Endothelial cell (in vitro differentiated cells): ENCODE measurements around the gene ARPP21. TPM values are rescaled to one million over a fixed set of nuclear protein-coding genes. Genes with fewer than 3 reads are reported as not detected.

Experiments used
- DNase-seq: peaks from one replicate; pipeline ENCODE4 v3.0.0; 2021; ENCODE audit warnings: low spot score
- H3K27ac Mint-ChIP-seq: one replicate; pipeline ENCODE4 v1.8.0; 2021; ENCODE audit warnings: mixed read lengths, inconsistent platforms; ENCODE audit not compliant: unreplicated experiment
- H3K27me3 Mint-ChIP-seq: one replicate; pipeline ENCODE4 v1.8.0; 2021; ENCODE audit warnings: mild to moderate bottlenecking, moderate library complexity, mixed read lengths, inconsistent platforms; ENCODE audit not compliant: unreplicated experiment
- H3K36me3 Mint-ChIP-seq: one replicate; pipeline ENCODE4 v1.8.0; 2021; ENCODE audit warnings: mild to moderate bottlenecking, low read depth, mixed read lengths, inconsistent platforms; ENCODE audit not compliant: unreplicated experiment
- H3K4me1 Mint-ChIP-seq: one replicate; pipeline ENCODE4 v1.8.0; 2021; ENCODE audit warnings: mild to moderate bottlenecking, mixed read lengths, inconsistent platforms; ENCODE audit not compliant: unreplicated experiment
- H3K4me3 Mint-ChIP-seq: one replicate; pipeline ENCODE4 v1.8.0; 2021; ENCODE audit warnings: mild to moderate bottlenecking, mixed read lengths, inconsistent platforms; ENCODE audit not compliant: unreplicated experiment
- H3K9me3 Mint-ChIP-seq: one replicate; pipeline ENCODE4 v1.8.0; 2021; ENCODE audit warnings: mixed read lengths, inconsistent platforms; ENCODE audit not compliant: unreplicated experiment
- CTCF ChIP-seq: fragments of 200-600 bp; sonication (generic); IDR thresholded peaks from one replicate; pipeline ENCODE4 v1.5.0; 2021; ENCODE audit warnings: antibody characterized with exemption; ENCODE audit not compliant: unreplicated experiment
- total RNA-seq: library from RNA; stranded (reverse); fragmentation: NEBNext Ultra II Directional; extraction: Animal tissue kit (Norgen Biotek cat#: 25700); gene quantifications from one replicate; pipeline ENCODE4 v1.2.1, GENCODE V29; 2021; ENCODE audit not compliant: unreplicated experiment

ARPP21 gene
- total RNA-seq, 1 donor from 2014 or later: not detected

DNA sequence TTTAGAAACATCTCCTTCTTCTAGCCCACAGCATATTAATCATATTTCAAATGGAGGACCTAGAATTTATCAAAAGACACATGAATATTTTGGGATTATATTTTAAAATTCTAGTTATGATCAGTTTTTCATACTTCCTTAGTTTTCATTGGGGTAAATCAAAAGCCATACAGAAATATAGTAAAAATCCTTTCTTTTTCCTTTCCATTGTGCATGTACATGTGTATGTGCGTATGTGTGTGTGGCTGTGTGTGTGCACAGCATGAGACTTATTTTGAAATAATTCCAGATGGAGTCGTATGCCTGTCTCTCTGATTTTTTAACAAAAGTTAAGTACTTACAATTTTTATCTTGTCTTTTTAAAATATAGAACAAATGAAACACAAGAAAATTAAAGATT, 94.5 kb downstream of the ARPP21 start:
- no peak for DNase-seq
- no peak overlapping the region for H3K27ac Mint-ChIP-seq
- no peaks in the 10 kb centered on the region for H3K36me3 Mint-ChIP-seq
- H3K9me3 Mint-ChIP-seq: no peaks in the 10 kb centered on the region
- H3K27me3 Mint-ChIP-seq: no peaks in the 10 kb centered on the region
- H3K4me1 Mint-ChIP-seq: no peaks in the 10 kb centered on the region
- no peak for TF ChIP-seq CTCF
- H3K4me3 Mint-ChIP-seq: no peak overlapping the region

DNA sequence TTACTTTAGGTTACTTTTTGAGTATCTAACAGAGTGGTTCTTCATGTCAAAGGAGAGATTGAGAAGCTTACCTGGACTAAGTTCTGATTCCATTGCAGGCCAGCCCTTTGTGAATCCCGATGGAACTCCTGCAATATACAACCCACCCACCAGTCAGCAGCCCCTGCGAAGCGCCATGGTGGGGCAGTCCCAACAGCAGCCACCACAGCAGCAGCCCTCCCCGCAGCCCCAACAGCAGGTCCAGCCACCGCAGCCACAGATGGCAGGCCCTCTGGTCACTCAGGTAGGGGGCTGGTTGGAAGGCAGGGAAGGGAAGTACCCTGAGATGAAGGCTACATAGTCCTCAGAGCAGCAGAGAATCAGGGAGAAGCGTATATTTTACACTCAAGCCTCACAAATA, 97.8 kb downstream of the ARPP21 start:
- Mint-ChIP-seq H3K9me3 (no peaks in the 10 kb centered on the region), H3K27me3 (no peaks in the 10 kb centered on the region), H3K36me3 (no peaks in the 10 kb centered on the region), H3K4me1 (no peaks in the 10 kb centered on the region), H3K27ac (no peak overlapping the region), H3K4me3 (no peak overlapping the region)
- DNase-seq: no peak
- no peak for TF ChIP-seq CTCF

DNA sequence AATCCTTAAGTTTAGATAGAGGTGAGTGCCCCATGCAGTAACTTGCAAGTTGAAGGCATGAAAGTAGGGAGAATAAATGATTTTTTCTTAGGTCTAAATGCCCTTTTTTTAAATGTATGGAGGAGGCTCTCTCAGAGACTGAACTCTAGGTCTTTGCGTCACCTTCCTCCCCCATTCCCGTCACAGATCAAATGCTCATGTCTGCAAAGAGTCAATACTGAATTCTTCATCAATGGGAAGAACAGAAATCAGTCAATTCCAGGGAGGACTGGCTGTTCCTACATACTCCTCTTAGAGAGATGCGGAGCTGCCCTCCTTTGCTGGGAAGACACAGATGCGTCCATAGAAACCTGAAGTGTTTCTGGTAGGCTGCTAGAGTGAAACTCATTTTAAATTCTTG, 98.2 kb downstream of the ARPP21 start:
- Mint-ChIP-seq H3K9me3 (no peaks in the 10 kb centered on the region), H3K27me3 (no peaks in the 10 kb centered on the region), H3K4me3 (no peak overlapping the region), H3K27ac (no peak overlapping the region), H3K36me3 (no peaks in the 10 kb centered on the region), H3K4me1 (no peaks in the 10 kb centered on the region)
- DNase-seq: no peak
- no peak for TF ChIP-seq CTCF

GRCh38 chr3:35737934-35738706, 98.8 kb downstream of the ARPP21 start:
- no peak for TF ChIP-seq CTCF
- Mint-ChIP-seq H3K9me3 (no peaks in the 10 kb centered on the region), H3K27me3 (no peaks in the 10 kb centered on the region), H3K4me1 (no peaks in the 10 kb centered on the region), H3K36me3 (no peaks in the 10 kb centered on the region), H3K4me3 (no peak overlapping the region), H3K27ac (no peak overlapping the region)
- no peak for DNase-seq

DNA sequence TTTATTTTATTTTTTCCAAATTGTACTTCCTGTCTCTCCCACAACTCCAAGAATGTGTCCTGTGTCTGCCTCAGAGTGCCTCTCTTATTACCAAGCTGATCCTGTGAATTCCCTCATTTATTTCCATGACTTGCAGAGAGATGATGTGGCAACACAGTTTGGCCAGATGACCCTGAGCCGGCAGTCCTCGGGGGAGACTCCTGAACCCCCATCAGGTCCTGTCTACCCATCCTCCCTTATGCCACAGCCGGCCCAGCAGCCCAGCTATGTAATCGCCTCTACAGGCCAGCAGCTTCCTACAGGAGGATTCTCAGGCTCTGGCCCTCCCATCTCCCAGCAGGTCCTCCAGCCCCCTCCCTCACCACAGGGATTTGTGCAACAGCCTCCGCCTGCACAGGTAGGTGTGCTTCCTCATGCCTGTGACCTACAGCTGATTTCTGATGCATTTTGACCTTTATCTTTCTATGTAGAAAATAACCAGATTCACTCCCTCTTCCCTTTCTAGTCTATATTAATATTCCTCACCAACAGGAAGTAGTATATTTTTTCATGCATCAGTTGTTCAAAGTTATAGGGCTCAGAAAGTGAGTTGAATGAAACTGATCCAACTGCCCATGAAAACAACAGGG, 100.0 kb downstream of the ARPP21 start:
- DNase-seq: no peak
- no peak overlapping the region for H3K27ac Mint-ChIP-seq
- H3K36me3 Mint-ChIP-seq: no peaks in the 10 kb centered on the region
- TF ChIP-seq CTCF: no peak
- H3K4me3 Mint-ChIP-seq: no peak overlapping the region
- no peaks in the 10 kb centered on the region for H3K4me1 Mint-ChIP-seq
- no peaks in the 10 kb centered on the region for H3K9me3 Mint-ChIP-seq
- no peaks in the 10 kb centered on the region for H3K27me3 Mint-ChIP-seq
